HG02938 (cell line): Measurements from ENCODE around the gene THBD.

Experiments
- ATAC-seq: cut with Tn5 transposase; IDR thresholded peaks from one replicate; pipeline ENCODE4 v1.9.1; 2021; ENCODE audit warnings: mild to moderate bottlenecking, moderate library complexity; ENCODE audit not compliant: unreplicated experiment

The THBD gene

DNA sequence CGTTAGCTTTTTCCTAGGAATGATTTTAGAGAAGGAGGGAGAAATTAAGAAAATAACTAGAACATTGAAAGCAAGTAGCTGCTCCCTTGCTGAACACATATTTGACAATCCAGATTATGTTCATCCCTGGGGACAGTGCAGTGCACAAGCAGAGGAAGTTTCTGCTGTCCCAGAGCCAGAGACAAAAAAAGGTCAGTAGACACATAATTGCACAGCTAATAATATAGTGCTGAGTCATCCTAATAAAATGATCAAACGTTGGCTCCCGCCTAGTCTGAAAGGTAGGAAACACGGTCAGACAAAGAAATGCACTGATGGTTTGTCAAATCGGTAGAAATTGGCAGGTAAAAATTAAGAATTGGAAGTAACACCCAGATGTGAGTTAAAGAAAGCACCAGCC lies 36.0 kb downstream of the THBD start:
- no peak for ATAC-seq

DNA sequence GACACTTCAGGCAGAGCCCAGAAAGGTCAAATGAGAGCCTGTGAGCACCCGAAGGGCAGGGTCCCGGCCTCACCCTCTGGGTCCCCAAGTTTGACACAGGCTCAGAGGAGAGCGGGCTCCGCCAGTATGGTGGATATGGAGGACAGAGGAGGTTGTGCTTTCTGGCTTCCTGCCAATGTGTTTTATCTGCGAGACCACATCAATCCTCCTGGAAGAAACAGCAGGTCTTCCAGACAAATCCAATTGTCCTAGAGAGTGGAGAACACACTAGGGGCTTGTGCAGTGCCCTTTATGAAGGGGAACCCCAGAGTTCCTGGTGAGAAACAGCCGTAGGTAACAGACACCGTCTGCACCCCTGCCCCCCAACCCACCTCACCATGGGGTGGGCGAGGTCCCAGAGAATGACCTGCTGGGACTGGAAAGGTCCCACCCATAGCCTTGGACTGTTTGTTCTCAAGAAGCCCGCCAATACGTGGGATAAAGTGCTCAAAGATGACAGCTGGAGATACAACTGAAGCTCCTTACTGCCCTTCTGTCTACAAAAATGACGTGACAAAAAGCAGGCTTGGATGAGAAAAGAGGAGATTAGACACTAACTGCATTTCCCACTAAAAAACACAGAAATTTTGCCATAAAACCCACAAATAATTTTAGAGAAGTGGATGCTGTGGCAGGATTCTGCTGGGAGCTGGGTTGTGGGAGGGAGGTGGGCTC lies 38.3 kb downstream of the THBD start:
- ATAC-seq = no peak

DNA sequence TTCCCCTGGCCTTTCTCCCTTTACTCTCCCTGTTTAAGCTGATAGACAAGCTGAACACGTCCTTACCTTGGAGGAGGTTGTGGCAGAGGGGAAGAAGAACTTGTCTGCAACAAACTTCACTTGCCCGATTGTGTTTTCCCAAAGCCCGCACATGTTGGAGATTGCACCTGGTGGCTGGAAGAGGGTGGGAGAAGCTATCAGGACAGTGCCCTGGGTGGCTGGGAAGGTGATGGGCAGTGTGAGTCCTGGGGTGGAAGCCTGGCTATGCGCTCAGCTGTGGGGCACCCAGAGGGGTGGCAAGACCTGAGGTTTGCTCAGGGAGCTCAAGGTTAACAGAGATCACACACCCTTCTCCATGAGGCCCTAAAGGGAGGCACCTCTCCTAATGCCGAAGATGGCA lies 39.4 kb downstream of the THBD start:
- no peak for ATAC-seq

DNA sequence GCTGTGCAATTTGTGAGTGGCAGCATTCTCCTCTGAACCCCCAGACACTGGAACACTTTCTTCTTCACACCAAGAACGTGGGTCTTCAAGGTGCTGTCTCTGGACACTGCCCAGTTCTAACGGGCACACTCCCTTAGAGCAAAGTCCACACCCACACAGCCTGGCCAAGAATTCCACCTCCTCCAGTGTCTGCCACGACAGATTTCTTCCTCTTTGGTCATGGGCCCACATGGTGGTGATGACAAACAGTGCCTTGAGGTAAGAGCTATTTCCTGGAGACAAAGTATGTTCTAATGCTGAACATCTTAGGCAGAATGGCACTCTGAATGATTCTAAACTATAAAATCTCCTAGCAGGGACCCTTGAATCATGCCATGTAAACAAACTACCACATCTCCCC lies 39.8 kb downstream of the THBD start:
- ATAC-seq = no peak

DNA sequence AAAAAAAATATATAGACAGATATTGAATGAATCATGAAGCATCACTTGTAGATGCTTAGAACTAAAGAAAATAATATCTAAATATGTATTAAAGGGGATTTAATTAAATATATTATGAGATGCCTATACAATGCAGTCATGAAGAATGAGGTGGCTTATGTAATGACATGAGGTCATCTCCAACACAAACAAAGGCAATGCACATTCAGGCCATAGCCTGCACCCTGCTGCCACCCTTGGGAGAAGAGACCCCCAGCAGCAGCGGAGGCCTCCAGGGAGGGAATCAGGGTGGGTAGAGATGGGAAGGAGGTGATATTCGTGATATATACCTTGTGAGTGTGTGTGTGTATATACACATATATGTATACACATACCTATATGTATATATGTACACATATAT lies 40.8 kb downstream of the THBD start:
- no peak for ATAC-seq

DNA sequence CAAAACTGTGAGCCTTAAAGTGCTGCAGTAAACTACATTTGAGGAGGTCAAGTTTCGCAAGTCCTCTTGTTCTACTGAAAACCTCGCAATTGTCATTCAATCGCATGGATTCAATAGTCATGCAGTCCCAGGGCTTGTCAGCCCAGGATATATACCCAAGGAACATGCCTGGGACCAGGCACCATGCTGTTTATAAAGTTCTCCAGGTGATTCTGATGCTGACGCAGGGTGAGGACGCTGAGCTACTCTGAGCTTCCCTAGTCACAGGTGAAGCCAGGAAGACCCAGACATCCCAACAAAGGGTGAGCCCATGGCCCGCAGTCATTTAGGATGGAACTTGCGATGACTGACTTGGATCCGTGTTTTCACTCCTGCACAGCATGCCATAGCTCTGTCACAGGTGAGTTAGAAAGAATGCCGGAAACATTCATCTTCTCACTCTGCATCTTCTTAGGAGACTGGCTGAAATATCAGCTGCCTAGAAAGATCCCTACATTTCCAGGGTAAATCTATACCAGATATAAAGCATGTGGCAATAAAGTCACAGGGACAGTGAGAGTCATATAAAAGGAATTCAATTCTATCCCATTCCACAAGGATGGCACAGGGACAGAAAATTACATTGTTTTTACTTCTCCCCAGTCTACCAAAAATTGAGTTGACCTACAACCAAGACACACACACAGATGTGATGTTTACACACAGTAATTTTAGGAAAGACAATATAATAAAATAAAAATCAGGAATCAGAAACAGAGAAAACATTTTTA lies 41.4 kb downstream of the THBD start:
- ATAC-seq = no peak

DNA sequence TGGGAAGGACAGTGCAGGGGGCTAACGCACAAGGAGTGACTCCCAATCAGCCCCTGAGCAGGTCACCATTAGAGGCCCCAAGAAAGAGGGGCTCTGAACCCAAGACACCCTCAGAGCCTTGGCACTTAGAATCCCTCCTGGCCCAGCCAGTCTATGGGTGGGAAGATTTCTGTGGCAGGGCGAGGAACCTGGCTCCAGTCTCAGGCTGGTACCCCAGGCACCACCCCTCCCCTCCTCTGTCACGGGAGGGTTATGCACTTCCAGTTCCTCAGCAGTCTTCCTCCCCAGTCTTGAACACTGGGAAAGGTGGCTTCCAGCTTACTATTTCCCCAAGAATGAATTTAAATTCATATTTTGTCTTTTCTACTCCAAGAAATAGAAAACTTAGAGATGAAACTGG lies 42.0 kb downstream of the THBD start:
- no peak for ATAC-seq

DNA sequence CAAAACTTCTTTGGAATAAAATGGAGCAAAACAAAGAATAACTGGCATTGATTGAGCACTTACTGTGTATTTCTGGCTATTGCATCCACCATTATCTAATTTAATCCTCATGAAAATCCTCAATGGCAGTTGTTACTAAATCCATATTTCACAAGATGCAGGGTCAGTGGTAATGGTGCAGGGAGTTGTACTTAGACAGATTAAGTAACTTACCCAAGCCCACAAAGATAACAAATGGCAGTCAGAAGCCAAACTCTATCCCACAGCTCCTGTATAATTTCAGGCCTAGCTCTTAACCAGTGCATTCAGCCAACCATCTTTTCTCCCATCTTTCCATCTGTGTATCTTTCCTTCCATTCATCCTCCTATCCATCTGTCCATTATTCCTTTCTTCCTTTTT lies 43.7 kb downstream of the THBD start:
- ATAC-seq = no peak

DNA sequence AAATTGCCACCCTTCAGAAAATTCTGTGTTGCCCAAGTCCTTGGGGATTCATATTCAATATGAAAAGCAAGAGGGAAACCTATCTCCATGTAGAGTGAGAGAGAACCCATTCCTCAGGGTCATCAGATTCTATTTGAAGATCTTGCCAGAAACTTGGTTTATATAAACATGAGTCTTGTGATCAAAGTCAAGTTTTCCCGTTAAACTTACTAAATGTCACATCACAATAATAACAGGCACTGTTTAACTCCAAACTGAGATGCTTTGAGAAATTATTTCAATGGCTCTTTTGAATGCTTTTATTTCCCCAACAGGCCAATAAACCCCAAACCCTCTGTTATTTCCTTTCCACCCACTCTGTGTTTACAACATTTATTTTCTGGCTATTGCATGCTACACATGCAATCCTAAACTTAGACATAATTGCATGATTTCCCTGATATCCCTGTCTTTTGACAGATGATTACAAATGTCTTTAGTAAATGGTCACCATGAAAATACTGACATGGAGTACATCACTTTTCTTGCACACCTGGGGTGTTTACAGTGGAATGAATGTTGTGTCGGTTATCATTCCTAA lies 45.5 kb downstream of the THBD start:
- no peak for ATAC-seq

DNA sequence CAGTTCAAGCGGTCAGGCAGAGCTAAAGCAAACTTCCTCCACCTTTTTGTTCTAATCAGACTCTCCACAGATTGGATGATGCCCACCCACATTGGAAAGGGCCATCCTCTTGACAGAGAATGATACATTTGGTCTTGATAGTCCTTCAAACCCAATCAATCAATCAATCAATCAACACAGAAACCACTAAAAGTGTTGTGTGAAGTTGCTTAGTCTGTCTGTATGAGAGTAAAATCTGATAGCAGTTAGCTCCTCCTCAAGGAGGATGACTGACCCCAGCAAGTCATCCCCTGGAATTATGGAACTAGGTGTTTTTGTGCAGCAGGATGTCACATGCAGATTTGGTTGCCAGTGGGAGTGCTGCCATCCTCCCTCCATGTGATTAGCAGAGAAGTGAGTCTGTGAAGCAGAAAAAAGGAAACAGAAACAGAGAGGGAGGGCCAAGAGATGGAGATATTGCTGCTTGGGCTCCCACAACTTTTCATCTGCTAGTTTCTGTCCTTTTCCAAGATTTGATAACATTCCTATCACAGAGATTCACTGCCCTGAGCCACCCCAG lies 46.3 kb downstream of the THBD start:
- ATAC-seq = no peak

DNA sequence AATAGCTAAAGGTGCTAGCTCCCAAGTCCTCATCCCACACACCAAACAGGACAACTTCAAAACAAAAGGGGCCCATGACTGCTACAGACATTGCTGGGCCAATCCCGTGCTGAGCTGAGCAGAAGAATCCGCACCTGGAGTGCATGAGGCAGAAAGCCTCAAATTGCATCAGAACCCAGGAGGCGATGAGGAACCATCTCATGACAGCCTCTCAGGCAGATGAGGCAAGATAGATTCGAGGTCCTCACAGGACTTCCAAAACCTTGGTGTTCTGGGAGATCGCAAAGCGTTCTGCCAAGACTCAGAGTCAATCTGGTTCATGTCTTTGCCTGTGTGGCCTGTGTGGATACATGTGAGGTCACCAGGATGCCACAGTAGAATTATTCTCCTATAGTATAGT lies 47.2 kb downstream of the THBD start:
- ATAC-seq = no peak

DNA sequence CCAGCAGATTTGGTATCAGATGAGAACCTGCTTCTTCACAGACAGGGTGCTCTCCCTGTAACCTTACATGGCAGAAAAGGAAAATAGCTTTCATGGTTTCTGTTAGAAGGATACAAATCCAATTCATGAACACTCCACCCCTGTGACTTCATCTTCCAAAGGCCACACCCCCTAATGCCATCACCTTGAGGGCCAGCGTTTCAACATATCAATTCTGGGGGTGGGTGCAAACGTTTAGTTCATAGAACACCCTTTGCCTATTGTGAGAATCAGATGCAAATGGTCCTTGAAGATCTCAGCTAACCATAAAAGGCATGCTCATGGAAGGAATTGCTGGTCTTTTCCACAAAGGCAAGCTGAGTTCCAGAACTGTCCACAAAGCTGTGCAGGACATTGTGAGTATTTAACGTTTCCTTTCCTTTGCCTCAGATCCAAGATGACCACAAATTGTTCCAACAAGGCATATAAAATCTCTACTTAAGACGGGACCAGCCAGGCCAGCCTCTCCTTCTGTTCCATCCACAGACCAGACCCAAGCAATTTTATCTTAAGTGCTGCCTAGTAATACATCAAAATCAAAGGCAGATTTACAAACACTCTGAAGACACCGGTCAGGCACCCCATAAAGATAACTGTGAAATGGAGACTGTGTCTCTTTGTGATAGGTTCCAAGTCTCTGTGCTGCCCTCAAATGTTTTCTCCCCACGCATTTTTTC lies 49.1 kb downstream of the THBD start:
- ATAC-seq = no peak

DNA sequence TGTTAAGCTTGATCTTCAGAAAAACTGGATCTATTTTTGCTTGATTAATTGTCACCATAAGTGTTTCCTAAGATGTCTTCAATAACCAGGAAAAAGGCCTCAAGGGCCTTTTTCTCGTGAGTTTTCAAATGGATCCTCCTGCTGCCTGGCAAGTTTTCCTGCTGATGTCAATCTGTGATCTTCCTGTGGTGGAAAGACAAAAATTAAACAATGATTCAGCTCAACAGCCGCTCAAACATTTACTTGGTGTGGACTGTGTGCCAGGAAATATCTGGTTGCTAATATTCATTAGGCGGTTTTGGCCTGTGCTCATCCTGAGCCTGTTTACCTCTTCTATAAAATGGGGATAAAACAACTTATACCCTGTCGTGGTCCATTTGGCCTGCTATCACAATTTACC lies 49.7 kb downstream of the THBD start:
- no peak for ATAC-seq

DNA sequence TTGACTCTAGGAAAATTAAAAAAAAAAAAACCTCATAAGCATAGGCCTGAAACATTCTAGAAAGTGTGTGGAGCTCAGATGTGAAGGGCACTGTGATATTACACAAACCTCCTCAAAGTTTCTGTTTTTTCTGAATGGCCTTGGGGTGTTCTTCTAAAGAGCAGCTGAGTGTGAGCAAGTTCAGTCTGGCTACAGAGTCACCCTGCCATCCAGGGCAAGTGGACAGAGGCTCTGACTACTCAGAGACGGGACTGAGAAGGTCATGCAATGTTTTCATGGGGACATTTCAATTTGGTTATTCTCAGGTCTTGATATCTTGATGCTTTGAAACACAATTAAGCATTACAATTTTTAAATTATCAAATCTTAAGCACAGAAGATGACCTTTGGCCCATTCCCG lies 51.0 kb downstream of the THBD start:
- ATAC-seq = no peak

DNA sequence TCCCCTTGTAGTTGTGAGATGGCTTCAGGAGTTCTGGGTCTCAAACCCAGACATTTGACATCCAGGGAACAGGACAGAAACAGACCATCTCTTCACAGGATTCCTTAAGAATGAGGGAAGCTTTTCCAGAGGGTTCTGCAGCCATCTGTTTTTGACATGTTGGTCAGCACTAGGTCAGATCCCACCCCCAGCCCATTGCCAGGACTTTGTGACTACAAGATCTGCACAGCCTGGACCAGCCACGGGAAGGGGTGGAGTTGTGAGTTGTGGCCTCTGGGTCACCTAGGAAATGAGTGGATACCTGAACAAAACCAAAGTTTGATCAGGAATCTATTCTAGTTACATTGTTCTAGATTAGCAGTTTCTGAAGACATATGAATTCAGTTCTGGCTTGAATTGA lies 53.5 kb downstream of the THBD start:
- ATAC-seq = no peak
